Hypothalamus (tissue), 51 donors: ENCODE data around the gene KMT2C.
"Not testable (repeated sequence)": the region's sequence is repeated elsewhere in the genome, so short reads cannot be mapped to it uniquely, and the experiment has no call there.

Source experiments
- DNase-seq, 51 donors: peaks; one replicate each; lab custom pipeline; 2025; lab: John Stamatoyannopoulos, UW

Gene KMT2C

DNA sequence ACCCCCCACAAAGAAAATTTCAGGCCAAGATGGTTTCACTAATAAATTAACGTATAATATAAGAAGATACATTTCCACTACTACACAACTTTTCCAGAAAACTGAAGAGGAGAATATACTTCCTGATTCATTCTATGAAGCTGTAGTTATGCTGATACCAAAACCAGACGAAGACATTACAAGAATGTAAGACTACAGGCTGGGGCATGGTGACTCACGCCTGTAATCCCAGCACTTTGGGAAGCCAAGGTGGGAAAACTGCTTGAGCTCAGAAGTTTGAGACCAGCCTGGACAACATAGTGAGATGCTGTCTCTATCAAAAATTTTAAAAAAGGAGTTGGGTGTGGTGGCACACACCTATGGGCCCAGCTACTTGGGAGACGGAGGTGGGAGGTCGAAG is 201.4 kb downstream of the KMT2C start:
- not testable (repeated sequence) for DNase-seq

DNA sequence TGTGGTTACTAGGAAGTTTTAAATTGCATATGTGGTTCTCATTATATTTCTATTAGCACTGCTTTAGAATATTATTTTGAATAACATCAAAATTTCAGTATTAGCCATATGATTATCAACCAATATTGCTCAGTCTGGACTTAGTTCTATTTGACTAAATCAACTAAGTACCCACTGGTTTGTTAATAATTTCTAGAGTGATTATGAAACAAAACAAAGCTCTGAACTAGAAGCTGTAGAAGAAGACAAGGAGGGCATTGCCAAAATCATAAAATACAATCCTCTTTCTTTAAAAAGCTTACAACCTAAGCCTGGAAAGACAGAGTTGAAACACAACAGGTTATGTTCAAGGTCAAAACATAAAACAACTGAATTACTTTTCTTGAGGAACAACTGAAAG is 204.7 kb downstream of the KMT2C start:
- DNase-seq: no peak

DNA sequence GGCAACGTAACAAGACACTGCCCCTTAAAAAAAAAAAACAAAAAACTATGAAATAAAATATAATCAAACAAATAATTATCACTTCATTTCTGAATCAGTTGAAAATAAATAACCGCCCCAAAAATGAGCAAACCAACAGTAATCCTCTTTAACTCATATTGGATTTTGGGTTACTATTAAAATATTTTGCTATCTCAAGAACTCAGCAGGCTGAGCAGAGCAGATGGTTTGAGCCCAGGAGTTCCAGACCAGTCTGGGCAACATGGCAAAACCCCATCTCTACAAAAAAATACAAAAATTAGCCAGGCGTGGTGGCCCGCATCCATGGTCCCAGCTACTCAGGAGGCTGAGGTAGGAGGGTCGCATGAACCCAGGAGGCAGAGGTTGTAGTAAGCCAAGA is 216.2 kb downstream of the KMT2C start:
- DNase-seq: not testable (repeated sequence)

DNA sequence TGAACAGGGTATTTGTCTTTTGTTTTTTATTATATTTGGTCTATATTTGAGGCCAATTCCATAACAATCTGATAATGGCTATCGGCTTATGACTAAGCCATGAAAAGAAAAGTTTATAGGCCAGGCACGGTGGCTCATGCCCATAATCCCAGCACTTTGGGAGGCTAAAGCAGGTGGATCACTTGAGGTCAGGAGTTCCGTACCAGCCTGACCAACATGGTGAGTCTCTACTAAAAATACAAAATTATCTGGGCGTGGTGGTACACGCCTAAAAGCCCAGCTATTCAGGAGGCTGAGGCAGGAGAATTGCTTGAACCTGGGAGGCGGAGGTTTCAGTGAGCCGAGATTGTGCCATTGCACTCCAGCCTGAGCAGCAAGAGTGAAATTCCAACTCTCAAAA is 227.0 kb downstream of the KMT2C start:
- DNase-seq: not testable (repeated sequence)

DNA sequence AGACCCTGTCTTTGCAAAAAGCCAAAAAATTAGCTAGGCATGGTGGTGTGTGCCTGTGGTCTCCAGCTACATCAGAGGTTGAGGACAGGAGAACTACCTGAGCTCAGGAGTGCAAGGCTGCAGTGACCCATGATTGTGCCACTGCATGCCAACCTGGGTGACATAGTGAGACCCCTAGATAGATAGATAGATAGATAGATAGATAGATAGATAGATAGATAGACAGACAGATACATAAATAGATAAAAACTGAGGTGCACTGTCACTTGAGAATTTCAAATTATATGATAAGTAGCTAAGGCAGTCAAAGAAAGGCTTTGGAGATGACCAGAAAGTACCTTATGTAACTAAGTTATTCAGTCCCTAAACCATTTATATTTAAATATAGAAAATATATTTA is 231.4 kb downstream of the KMT2C start:
- not testable (repeated sequence) for DNase-seq

DNA sequence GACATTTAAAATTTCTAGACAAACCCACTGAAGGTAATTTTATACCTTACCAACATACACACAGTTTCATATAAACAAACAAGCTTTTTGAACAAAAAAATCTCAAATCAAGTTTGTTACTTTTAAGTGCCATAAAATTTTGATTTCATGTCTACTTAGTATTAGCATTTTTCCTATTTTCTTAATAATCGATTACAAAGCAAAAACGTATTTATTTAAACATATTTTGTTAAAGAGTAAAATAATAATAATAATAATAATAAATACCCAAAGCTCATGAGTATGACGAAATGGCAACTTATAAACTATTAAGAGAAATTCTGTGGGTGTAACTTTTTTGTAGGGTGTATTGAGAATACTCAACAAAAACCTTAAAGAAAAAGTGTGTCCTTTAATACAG is 232.7 kb downstream of the KMT2C start:
- DNase-seq: no peak

DNA sequence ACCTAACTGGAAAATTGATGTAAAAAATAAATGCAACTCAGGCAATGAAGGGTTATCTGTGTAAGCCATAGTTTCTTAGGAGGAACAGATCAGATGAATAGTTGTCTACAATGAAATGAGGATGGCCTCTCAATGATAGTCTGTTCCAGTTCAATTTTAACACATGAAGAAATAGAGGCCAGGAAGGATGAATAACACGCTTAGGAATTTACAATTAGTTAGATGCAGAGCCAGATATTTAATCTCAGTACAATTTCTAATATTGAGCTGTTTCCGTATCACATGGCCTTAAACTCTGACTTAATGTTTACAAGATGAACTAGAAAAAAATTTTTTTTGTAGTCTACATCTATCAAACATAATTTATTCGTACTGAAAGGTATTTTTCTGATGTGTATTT is 233.7 kb downstream of the KMT2C start:
- DNase-seq: no peak

DNA sequence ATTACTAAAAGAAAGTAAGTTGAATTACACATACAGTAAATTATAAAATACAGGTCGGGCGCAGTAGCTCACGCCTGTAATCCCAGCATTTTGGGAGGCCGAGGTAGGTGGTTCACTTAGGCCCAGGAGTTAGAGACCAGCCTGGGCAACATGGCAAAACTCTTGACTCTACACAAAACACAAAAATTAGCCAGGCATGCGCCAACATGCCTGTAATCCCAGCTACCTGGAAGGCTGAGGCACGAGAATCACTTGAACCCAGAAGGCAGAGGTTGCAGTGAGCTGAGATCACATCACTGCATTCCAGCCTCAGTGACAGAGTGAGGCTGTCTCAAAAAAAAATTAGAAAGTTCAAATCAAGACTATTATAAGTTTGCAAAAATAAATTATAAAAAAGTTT is 235.4 kb downstream of the KMT2C start:
- no peak for DNase-seq

DNA sequence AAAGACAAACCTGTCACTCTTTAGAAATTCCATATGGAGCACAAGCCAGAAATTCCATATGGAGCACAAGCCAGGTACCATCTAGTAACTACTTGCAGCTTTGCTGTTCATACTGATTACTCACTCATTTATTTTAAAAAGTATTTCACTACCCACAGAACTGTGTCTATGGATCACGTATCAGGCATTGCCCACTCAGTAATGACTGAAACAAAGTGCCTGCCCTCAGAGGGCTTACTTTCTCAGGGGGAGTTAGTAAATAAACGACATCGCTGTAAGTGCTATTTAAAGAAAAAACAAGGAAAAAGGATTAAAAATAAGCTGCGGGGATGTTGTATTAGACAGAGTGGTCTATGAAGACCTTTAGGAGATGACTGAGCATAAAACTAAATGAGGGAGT is 239.4 kb downstream of the KMT2C start:
- no peak for DNase-seq

DNA sequence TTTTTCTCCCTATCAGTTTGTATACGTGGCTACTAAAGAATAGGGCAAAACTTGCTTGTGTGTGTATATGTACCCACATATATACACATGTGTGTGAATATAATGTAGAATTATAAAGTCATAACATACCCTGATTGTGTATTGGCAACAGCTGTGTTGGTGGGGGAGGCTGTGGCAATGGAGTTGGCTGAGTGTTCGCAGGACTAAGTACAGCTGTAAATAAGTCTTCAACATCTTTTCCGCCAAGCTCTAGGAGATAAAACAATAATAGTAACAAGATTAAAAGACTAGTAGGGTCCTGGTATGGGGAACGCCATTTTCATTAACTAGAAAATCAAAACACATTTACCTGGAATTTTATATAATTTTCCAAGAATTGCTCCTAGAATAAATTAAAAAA is 241.9 kb downstream of the KMT2C start:
- DNase-seq: no peak

DNA sequence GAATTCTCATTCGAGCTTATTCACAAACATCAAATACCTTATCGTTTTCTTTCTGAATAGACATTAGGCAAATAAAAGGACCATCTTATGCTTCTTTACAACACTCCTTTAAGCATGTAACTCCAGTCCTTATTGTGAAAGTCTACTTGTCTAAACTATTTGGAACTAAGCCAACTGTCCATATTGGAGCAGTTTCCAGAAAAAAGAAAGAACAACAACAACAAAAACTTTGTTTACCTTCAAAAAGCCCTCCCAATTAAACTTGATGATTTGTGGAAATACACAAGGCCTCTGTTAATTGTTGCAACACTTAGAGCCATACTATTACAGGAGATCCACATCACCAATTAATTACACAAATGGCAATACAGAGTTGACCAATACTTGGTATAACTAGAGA is 246.7 kb downstream of the KMT2C start:
- DNase-seq: no peak

DNA sequence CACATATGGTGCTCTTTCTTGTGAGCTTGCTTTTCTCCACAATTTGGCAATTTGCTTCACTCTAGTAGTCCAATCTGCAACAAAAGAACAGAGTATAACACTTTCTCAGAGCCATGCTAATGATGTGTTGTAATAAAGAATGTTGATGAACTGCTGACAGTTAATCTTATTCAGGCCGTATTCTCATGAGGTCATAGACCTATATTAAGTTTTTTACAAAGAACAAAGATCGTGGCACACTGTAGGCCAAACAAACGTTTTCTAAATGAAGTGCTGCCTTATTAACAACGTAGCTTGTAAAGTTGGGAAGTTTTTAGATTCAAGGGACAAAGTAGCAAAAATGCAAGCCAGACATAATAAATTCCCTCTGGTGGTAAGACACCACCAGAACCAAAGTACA is 250.2 kb downstream of the KMT2C start:
- DNase-seq: no peak

DNA sequence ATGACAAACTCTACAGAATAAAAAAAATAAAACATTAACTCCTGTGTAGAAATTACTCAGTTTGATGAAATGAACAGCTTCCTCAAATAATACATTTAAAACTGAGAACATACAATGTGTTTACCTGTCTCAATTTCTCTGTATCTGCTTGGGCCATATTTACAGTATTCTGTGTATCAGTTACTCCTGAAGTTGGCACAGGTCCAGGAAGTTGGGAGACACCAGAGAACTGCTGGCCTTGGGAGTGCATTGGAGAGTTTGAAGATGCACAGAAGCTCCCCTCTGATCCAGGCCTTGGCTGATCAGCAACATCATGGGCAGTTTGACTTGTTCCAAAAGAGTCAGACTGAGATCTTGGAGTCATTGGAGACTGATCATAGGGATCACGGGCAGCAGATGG is 255.2 kb downstream of the KMT2C start:
- DNase-seq: no peak

DNA sequence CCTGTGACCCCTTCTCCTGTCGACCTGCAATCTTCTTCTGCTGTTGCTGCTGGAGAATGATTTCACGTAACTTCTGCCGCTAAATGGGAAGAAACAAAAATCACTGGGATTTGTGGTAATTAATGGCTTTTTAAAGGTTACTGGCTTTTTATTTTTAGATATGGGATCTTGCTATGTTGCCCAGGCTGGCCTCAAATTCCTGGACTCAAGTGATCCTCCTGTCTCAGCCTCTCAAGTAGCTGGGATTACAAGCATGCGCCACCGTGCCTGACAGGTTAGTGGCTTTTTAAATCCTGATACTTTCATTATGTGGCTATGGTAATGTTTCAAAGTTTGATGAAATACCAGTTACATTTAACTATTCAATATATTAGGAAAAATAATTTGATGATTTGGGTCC is 255.8 kb downstream of the KMT2C start:
- DNase-seq: no peak

DNA sequence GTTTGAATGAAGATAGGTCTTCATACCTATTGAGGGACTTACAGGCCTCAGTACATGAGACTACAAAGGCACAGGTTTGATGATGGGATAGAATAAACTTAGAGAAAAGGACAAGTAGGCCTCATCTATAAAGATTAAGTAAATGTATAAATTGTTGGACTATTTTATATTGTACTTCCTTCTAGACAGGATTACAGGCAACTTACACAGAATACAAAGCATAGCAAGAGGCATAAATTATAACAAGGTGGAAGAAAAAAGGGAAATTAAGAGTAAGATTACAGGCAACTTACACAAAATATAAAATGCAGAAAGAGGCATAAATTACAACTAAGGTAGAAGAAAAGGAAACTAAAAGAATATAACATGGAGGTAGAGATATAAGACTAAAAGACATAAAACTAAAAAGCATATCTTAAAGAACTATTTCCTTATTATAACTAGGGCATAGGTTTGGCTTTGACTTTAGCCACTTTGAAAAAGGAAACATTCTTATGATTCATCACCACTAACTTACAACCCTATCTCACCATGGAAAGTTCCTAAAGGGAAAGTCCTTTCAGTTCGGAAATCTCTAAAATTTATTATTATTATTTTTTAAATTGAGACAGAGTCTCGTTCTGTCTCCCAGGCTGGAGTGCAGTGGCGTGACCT is 257.3 kb downstream of the KMT2C start:
- no peak for DNase-seq

DNA sequence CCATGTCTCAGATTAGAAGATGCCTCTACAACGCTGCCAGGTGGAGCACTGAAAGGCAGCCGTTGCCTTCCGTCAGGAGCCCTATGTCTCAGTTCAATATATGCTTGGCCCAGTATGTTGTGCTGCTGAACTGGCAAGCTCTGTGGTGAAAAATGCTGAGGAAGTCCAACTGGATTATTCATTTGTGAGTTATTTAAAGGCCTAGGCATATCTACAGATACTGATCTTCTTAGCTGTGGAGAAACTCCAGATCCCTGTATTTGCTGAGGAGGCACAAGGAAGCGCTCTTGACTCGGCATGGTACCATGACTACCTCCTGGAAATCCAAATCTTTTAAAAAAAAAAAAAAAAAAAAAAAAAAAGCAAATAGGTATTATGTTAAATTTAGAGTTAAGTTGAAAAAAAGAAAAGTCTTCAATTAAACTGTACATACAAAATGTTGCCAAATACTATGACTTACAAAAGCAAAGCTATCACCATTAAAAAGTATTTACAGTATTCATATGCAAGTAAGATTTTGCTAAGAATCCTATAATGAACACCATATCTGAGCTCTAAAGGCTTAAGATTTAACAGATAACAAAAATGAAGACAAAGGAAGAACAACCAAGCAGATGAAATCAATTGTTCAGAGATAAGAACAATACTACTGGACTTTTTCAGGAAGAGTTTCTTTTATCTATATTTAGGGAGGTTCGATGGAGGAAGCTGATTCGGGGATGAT is 258.0 kb downstream of the KMT2C start:
- no peak for DNase-seq

DNA sequence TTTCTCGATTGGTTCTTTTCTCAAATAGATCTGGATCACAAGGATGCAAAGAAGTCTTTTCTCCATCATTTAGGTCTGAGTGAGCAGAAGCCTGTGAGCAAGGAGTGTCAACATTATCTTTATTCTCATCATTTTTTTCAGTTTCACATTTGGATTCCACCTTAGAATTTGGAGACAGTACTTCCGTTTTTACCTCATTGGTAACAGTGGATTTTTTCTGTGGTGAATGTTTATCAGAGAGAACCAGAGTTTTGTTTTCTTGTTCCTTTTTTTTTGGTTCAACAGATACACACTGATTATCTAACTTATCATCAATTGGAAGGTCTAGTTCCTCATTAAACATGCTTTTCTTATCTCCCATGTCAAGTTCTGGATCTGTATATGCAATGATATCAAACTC is 259.0 kb downstream of the KMT2C start:
- DNase-seq: no peak

DNA sequence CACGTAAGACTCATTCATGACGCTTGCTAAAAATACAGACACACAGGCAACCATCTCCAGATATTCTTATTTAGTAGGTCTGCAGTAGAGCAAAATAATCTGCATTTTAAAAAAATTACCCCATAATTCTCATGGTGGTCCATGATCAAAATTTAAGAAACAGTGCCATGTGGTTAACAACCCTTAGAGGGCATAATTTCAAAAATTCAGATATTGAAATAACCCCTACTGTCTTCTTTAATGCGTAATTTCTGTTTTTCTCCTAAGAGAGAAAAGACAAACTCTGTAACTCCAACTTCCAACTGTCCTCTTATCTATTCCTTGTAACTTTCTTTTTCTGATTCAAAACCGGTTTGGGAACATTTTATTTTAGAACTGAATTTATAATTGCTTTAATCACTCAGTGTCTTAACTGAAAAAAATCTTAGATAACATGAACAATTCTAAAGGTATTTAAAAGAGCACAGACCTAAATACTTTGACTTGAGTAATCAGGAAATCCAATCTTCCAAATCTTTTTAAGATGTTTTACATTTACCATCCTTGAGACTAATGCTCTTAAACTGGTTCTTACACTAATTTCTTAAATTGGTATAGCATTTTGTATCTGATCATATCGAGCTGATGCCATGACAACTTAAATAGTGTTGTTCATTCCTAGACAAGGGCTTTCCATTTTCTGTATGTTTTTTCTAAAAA is 262.3 kb downstream of the KMT2C start:
- DNase-seq: no peak

DNA sequence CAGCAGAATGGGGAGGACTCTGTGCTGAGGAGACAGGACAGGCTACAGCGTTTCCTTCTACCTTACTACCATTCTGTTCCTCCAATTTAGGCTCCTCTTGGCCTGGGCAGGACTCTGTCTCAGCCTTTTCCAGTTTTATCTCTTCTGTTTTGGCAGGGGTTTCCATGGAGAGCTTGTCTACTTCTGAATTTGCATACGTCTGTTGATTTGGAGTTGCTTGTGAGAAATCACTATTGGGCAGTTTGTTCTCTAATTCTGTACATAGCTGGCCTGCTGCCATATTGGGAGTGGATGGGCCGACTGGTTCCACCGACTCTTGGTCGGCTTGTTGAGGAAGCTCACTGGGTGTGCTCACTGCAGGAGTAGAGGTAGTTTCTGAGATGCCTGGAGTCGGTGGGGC is 273.5 kb downstream of the KMT2C start:
- no peak for DNase-seq

DNA sequence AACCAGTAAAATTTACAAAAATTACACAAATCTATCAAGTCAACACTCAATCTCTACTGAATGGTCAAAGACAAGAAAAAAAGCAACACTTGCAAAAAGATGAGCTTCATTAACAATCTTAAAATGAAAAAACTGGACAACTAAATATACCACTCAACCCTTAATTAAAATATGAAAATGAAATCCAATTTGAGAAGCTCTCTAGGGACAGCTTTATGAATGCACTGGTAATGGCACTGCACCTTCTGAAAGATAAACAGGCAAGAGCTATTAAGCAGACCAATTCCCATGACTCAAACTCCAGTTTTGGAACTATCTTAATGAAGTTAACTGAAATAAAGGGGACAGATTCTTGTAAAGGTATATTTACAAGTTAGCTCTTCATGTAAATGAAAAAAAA is 274.6 kb downstream of the KMT2C start:
- no peak for DNase-seq

DNA sequence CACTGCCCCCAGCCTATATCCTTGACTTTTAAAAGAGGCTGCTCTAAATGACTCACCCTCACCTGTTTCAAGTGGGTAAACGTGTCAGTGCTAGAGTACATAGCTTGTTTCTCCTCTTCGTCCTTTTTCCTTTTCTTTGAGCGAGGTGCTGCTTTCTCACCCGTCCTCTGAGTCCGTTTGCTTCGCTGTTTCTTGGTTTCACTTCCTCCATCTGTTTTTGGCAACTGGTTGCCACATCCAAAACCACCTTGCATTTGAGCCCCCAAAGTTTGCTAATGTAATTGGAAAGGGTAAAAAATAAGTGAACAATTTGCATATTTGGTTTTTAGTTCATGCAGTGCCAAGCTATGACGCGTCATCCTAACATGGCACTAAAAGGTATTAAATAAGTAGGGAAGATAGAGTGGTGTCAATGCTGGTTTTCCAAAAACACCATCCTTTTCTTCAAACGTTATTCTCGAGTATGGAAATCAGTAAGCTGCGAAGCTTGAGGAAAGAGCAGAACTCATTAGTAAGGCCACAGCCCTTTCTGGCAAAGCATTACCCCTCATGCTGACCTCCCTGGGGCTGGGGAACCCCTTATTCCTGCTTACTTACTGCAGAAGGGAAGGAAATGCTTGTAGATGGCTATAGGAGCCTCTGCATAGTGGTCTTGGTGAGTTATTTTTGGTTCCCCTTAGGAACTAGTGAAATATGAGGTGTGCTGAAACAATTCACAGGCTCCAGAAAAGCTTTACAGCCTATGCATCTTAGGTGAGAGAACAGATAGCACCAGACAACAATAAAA is 276.8 kb downstream of the KMT2C start:
- DNase-seq: no peak
